T-cell (primary cell): Measurements from ENCODE around the gene KRTAP4-1. TPM values are rescaled to one million over a fixed set of nuclear protein-coding genes. Genes with fewer than 3 reads are reported as not detected.
"Not testable (repeated sequence)": the region's sequence is repeated elsewhere in the genome, so short reads cannot be mapped to it uniquely, and the experiment has no call there.

Experiments
- ATAC-seq, 4 experiments: fragments of 200-7000 bp in 3 of 4; fragments of 150-1000 bp in 1 of 4; cut with Tn5 transposase; replicated peaks in 1 of 4; 1 replicate in 3 of 4; 2 replicates in 1 of 4; pipeline ENCODE4 v1.10.0; 2021; ENCODE audit warnings: moderate library complexity in 3 of 4, mild to moderate bottlenecking in 2 of 4, moderate number of reproducible peaks in 1 of 4
- CTCF ChIA-PET, 2 donors: fragments of 300-600 bp; sonication (Branson Sonifier 250); formaldehyde crosslinking; loops; one replicate each; lab custom pipeline; 2022; ENCODE audit warnings: antibody characterized with exemption in 2 of 2; lab: Charles Lee
- POLR2A ChIA-PET, 2 donors: fragments of 300-600 bp; sonication (Branson Sonifier 250); formaldehyde crosslinking; loops; one replicate each; lab custom pipeline; 2022; ENCODE audit warnings: antibody characterized with exemption in 2 of 2; lab: Charles Lee
- DNase-seq, 35 experiments: peaks; one replicate each; pipeline versions ENCODE4 v3.0.0 to v3.0.0-alpha.2; 2013 to 2023
- H3K27ac ChIP-seq: one replicate; pipeline ENCODE4 v1.5.1; 2013; ENCODE audit warnings: low read length
- H3K27me3 ChIP-seq, 2 experiments: replicated peaks in 1 of 2; 1 replicate in 1 of 2; 2 replicates in 1 of 2; pipeline versions ENCODE4 v1.6.1 to v1.7.0; 2013; ENCODE audit warnings: low read length in 1 of 2, mixed read lengths in 1 of 2; ENCODE audit not compliant: control insufficient read depth in 2 of 2, insufficient read depth in 2 of 2; ENCODE audit errors: extremely low read depth in 1 of 2
- H3K36me3 ChIP-seq, 2 donors: 1 replicate in 1 of 2; 2 replicates in 1 of 2; pipeline versions ENCODE4 v1.6.1 to v1.7.0; 2013; ENCODE audit warnings: low read length in 1 of 2; ENCODE audit not compliant: control insufficient read depth in 2 of 2, insufficient read depth in 1 of 2; ENCODE audit errors: extremely low read depth in 1 of 2
- H3K4me1 ChIP-seq, 2 experiments: 1 replicate in 1 of 2; 2 replicates in 1 of 2; pipeline versions ENCODE4 v1.6.1 to v1.7.0; 2013; ENCODE audit warnings: low read length in 2 of 2, mixed read lengths in 1 of 2; ENCODE audit not compliant: insufficient read depth in 2 of 2, control insufficient read depth in 1 of 2; ENCODE audit errors: extremely low read depth in 1 of 2
- H3K4me3 ChIP-seq, 2 donors: 1 replicate in 1 of 2; 2 replicates in 1 of 2; pipeline versions ENCODE4 v1.5.1 to v1.7.0; 2013; ENCODE audit warnings: mild to moderate bottlenecking in 2 of 2, low read length in 1 of 2, moderate library complexity in 1 of 2; ENCODE audit not compliant: control insufficient read depth in 1 of 2; ENCODE audit errors: extremely low read depth in 1 of 2
- H3K9me3 ChIP-seq: 2 replicates; pipeline ENCODE4 v1.7.0; 2013
- H3K27ac Mint-ChIP-seq, 2 donors: one replicate each; pipeline ENCODE4 v1.8.0; 2020 to 2021; ENCODE audit warnings: mild to moderate bottlenecking in 2 of 2, mixed read lengths in 2 of 2
- H3K27me3 Mint-ChIP-seq, 2 donors: one replicate each; pipeline ENCODE4 v1.8.0; 2021 to 2022; ENCODE audit warnings: mixed read lengths in 2 of 2
- H3K36me3 Mint-ChIP-seq: one replicate; pipeline ENCODE4 v1.8.0; 2021; ENCODE audit warnings: mixed read lengths
- H3K4me1 Mint-ChIP-seq, 3 donors: one replicate each; pipeline ENCODE4 v1.8.0; 2020 to 2022; ENCODE audit warnings: mixed read lengths in 3 of 3, mild to moderate bottlenecking in 1 of 3
- H3K4me3 Mint-ChIP-seq, 3 donors: one replicate each; pipeline ENCODE4 v1.8.0; 2020 to 2022; ENCODE audit warnings: mild to moderate bottlenecking in 3 of 3, mixed read lengths in 3 of 3, moderate library complexity in 3 of 3
- H3K9me3 Mint-ChIP-seq, 3 donors: one replicate each; pipeline ENCODE4 v1.8.0; 2020 to 2022; ENCODE audit warnings: mixed read lengths in 3 of 3
- WGBS: methylation state at CpG from one replicate; pipeline ENCODE4 v1.1.5; 2013; ENCODE audit warnings: missing lambda C conversion rate; ENCODE audit not compliant: insufficient coverage; 5-methylcytosine and 5-hydroxymethylcytosine counted together
- total RNA-seq, 35 experiments: library from RNA in 6 of 35; stranded (reverse) in 6 of 35; fragments of 120-200 nt in 1 of 35; gene quantifications; one replicate each; pipeline versions ENCODE4 v1.2.1 to v1.2.4 and lab custom pipeline; 2013 to 2026

The KRTAP4-1 gene
- total RNA-seq, 5 donors from 2014 or later (not counting 1 experiment from before 2014, with no cell fraction given): not detected

DNA sequence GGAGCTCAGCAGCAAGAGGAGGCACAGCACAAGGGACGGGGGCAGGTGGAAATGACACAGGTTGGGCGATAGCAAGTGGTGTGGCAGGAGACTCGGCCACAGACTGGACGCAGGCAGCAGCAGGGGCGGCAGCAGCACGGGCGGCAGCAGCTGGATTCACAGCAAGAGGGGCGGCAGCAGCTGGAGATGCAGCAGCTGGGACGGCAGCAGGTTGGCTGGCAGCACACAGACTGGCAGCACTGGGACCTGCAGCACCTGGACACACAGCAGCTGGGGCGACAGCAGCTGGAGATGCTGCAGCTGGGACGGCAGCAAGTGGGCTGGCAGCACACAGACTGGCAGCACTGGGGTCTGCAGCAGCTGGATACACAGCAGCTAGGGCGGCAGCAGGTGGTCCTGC is 44.8 kb downstream of the KRTAP4-1 start:
- H3K27ac Mint-ChIP-seq, H3K9me3 ChIP-seq, CTCF ChIA-PET, H3K4me1 ChIP-seq, H3K4me1 Mint-ChIP-seq, ATAC-seq, H3K27me3 Mint-ChIP-seq, H3K27ac ChIP-seq, POLR2A ChIA-PET, H3K27me3 ChIP-seq, H3K36me3 ChIP-seq, DNase-seq, H3K4me3 Mint-ChIP-seq: not testable (repeated sequence)
- Mint-ChIP-seq H3K9me3 (peaks cover 27 to 34% (median 28%) of the 10 kb centered on the region in 3 donors), H3K36me3 (peaks cover 12% of the 10 kb centered on the region)
- 87% methylated on average over 12 of the region's 12 CpGs for WGBS
- H3K4me3 ChIP-seq: peak overlapping the region in 1 of 2 donors; percentile 3

Other genes with a start within 250 kb of the KRTAP4-1 start
- gene KRT23, start 247.3 kb downstream of the KRTAP4-1 start, total RNA-seq: not detected
- not detected for gene KRT39, start 218.0 kb downstream of the KRTAP4-1 start, total RNA-seq
- gene KRT40, start 200.6 kb downstream of the KRTAP4-1 start, total RNA-seq: not detected
- gene KRTAP3-3, start 190.7 kb downstream of the KRTAP4-1 start, total RNA-seq: not detected
- not detected for gene KRTAP3-2, start 185.0 kb downstream of the KRTAP4-1 start, total RNA-seq
- not detected for gene KRTAP3-1, start 175.8 kb downstream of the KRTAP4-1 start, total RNA-seq
- not detected for gene KRTAP1-5, start 157.7 kb downstream of the KRTAP4-1 start, total RNA-seq
- not detected for gene KRTAP1-4, start 154.7 kb downstream of the KRTAP4-1 start, total RNA-seq
- gene KRTAP1-3, start 150.0 kb downstream of the KRTAP4-1 start, total RNA-seq: not detected
- gene KRTAP1-1, start 143.5 kb downstream of the KRTAP4-1 start, total RNA-seq: not detected
- not detected for gene KRTAP2-1, start 137.6 kb downstream of the KRTAP4-1 start, total RNA-seq
- gene KRTAP2-2, start 129.7 kb downstream of the KRTAP4-1 start, total RNA-seq: not detected
- not detected for gene KRTAP2-3, start 124.8 kb downstream of the KRTAP4-1 start, total RNA-seq
- not detected for gene KRTAP2-4, start 119.0 kb downstream of the KRTAP4-1 start, total RNA-seq
- gene KRTAP4-7, start 100.8 kb downstream of the KRTAP4-1 start, total RNA-seq: not detected
- gene KRTAP4-8, start 86.8 kb downstream of the KRTAP4-1 start, total RNA-seq: not detected
- gene KRTAP4-16, start 82.7 kb downstream of the KRTAP4-1 start, total RNA-seq: not detected
- gene KRTAP4-9, start 79.5 kb downstream of the KRTAP4-1 start, total RNA-seq: not detected
- gene KRTAP4-11, start 66.5 kb downstream of the KRTAP4-1 start, total RNA-seq: not detected
- not detected for gene KRTAP4-12, start 60.7 kb downstream of the KRTAP4-1 start, total RNA-seq
- gene KRTAP4-6, start 44.4 kb downstream of the KRTAP4-1 start, total RNA-seq: not detected
- not detected for gene KRTAP4-5, start 35.1 kb downstream of the KRTAP4-1 start, total RNA-seq
- gene KRTAP4-4, start 24.2 kb downstream of the KRTAP4-1 start, total RNA-seq: not detected
- gene KRTAP4-3, start 16.7 kb downstream of the KRTAP4-1 start, total RNA-seq: not detected
- not detected for gene KRTAP4-2, start 6.7 kb downstream of the KRTAP4-1 start, total RNA-seq
- not detected for gene KRTAP9-1, start 5.0 kb upstream of the KRTAP4-1 start, total RNA-seq
- gene KRTAP9-2, start 41.7 kb upstream of the KRTAP4-1 start, total RNA-seq: not detected
- not detected for gene KRTAP9-3, start 47.5 kb upstream of the KRTAP4-1 start, total RNA-seq
- not detected for gene KRTAP9-8, start 53.1 kb upstream of the KRTAP4-1 start, total RNA-seq
- not detected for gene KRTAP9-4, start 64.8 kb upstream of the KRTAP4-1 start, total RNA-seq
- gene KRTAP9-9, start 70.5 kb upstream of the KRTAP4-1 start, total RNA-seq: not detected
- not detected for gene KRTAP9-6, start 80.5 kb upstream of the KRTAP4-1 start, total RNA-seq
- gene KRTAP9-7, start 90.8 kb upstream of the KRTAP4-1 start, total RNA-seq: not detected
- under 1 TPM in 2 of 5 donors, not detected in 3; 0.43 to 0.84 TPM for gene KRTAP29-1, start 117.9 kb upstream of the KRTAP4-1 start, total RNA-seq
- gene KRTAP16-1, start 124.4 kb upstream of the KRTAP4-1 start, total RNA-seq: 1 to 10 TPM in 1 of 5 donors, under 1 TPM in 3, not detected in 1; 0.16 to 1.1 (median 0.45) TPM
- not detected for gene KRTAP17-1, start 130.8 kb upstream of the KRTAP4-1 start, total RNA-seq
- not detected for gene KRT33A, start 165.9 kb upstream of the KRTAP4-1 start, total RNA-seq
- gene KRT33B, start 184.9 kb upstream of the KRTAP4-1 start, total RNA-seq: not detected
- not detected for gene KRT34, start 197.4 kb upstream of the KRTAP4-1 start, total RNA-seq
- gene KRT31, start 212.7 kb upstream of the KRTAP4-1 start, total RNA-seq: not detected
- gene KRT37, start 239.7 kb upstream of the KRTAP4-1 start, total RNA-seq: not detected